CD4-positive, alpha-beta memory T cell (primary cell): Measurements from ENCODE around the gene LRFN5. TPM values are rescaled to one million over a fixed set of nuclear protein-coding genes. Genes with fewer than 3 reads are reported as not detected.

Source experiments
- CTCF ChIA-PET: fragments of 350-600 bp; sonication (Branson Sonifier 250); formaldehyde crosslinking; loops from one replicate; lab custom pipeline; 2021; ENCODE audit warnings: inconsistent platforms; ENCODE audit not compliant: partially characterized antibody; lab: Charles Lee
- POLR2A ChIA-PET: fragments of 350-600 bp; sonication (Branson Sonifier 250); formaldehyde crosslinking; loops from one replicate; lab custom pipeline; 2021; ENCODE audit not compliant: partially characterized antibody; lab: Charles Lee
- DNase-seq, 5 donors: peaks; one replicate each; pipeline versions ENCODE4 v3.0.0 to v3.0.0-alpha.2; 2020 to 2022; ENCODE audit warnings: mixed read lengths in 1 of 5
- H3K27ac ChIP-seq: one replicate; pipeline ENCODE4 v1.7.0; 2013; ENCODE audit warnings: low read depth, low read length
- H3K27me3 ChIP-seq: 2 replicates; pipeline ENCODE4 v1.7.0; 2013; ENCODE audit warnings: mild to moderate bottlenecking, low read length, moderate library complexity; ENCODE audit not compliant: insufficient read depth
- H3K36me3 ChIP-seq: 2 replicates; pipeline ENCODE4 v1.7.0; 2013; ENCODE audit warnings: mild to moderate bottlenecking, low read length, moderate library complexity; ENCODE audit not compliant: insufficient read depth
- H3K4me1 ChIP-seq: 2 replicates; pipeline ENCODE4 v1.7.0; 2013; ENCODE audit warnings: mild to moderate bottlenecking, low read length, moderate library complexity; ENCODE audit not compliant: insufficient read depth
- H3K4me3 ChIP-seq, 2 donors: one replicate each; pipeline ENCODE4 v1.7.0; 2013; ENCODE audit warnings: low read length in 2 of 2, mild to moderate bottlenecking in 1 of 2
- H3K9me3 ChIP-seq, 2 donors: one replicate each; pipeline ENCODE4 v1.7.0; 2013; ENCODE audit warnings: low read length in 2 of 2, control low read depth in 1 of 2; ENCODE audit not compliant: control insufficient read depth in 1 of 2
- H3K27ac Mint-ChIP-seq, 7 donors: one replicate each; pipeline ENCODE4 v1.8.0; 2020 to 2021; ENCODE audit warnings: mixed read lengths in 7 of 7, mild to moderate bottlenecking in 6 of 7, inconsistent platforms in 3 of 7, moderate library complexity in 3 of 7
- H3K27me3 Mint-ChIP-seq, 2 donors: one replicate each; pipeline ENCODE4 v1.8.0; 2020 to 2021; ENCODE audit warnings: mixed read lengths in 2 of 2
- H3K36me3 Mint-ChIP-seq, 2 donors: one replicate each; pipeline ENCODE4 v1.8.0; 2020 to 2021; ENCODE audit warnings: mixed read lengths in 2 of 2, inconsistent platforms in 1 of 2, mild to moderate bottlenecking in 1 of 2
- H3K4me1 Mint-ChIP-seq, 4 donors: one replicate each; pipeline ENCODE4 v1.8.0; 2020 to 2021; ENCODE audit warnings: mixed read lengths in 4 of 4, mild to moderate bottlenecking in 1 of 4
- H3K4me3 Mint-ChIP-seq, 8 donors: one replicate each; pipeline ENCODE4 v1.8.0; 2020 to 2021; ENCODE audit warnings: mixed read lengths in 8 of 8, mild to moderate bottlenecking in 7 of 8, moderate library complexity in 6 of 8, inconsistent platforms in 3 of 8
- H3K9me3 Mint-ChIP-seq, 8 donors: one replicate each; pipeline ENCODE4 v1.8.0; 2020 to 2021; ENCODE audit warnings: mixed read lengths in 8 of 8, mild to moderate bottlenecking in 5 of 8, inconsistent platforms in 3 of 8, moderate library complexity in 1 of 8
- intact Hi-C: fragments of 100-400 bp; cut with micrococcal nuclease; formaldehyde crosslinking; loops from one replicate; pipeline ENCODE4 v1.15.1; 2023
- polyA plus RNA-seq, 2 donors: library from polyadenylated mRNA; unstranded; fragments of 300-500 nt; fragmentation: Illumina TruSeq; gene quantifications; one replicate each; pipeline ENCODE4 v1.2.3, GENCODE V29; 2021
- total RNA-seq, 2 experiments: library from RNA; stranded (reverse); gene quantifications; one replicate each; pipeline ENCODE4 v1.2.3, GENCODE V29; 2021

The LRFN5 gene
- total and polyA plus RNA-seq, 4 experiments from 2014 or later: not detected

GRCh38 chr14:41641690-41642089 lies 35.0 kb downstream of the LRFN5 start:
- POLR2A ChIA-PET: no interaction called here
- Mint-ChIP-seq H3K27me3 (no peaks in the 10 kb centered on the region), H3K27ac (no peak overlapping the region), H3K36me3 (no peaks in the 10 kb centered on the region), H3K4me3 (no peak overlapping the region), H3K4me1 (no peaks in the 10 kb centered on the region), H3K9me3 (no peaks in the 10 kb centered on the region)
- CTCF ChIA-PET: no interaction called here
- Histone ChIP-seq H3K4me1 (no peaks in the 10 kb centered on the region), H3K9me3 (no peaks in the 10 kb centered on the region), H3K4me3 (no peak overlapping the region), H3K27ac (no peak overlapping the region), H3K36me3 (no peaks in the 10 kb centered on the region), H3K27me3 (no peaks in the 10 kb centered on the region)
- DNase-seq: no peak
- intact Hi-C loops: no loop called here

- POLR2A ChIA-PET: no interaction called here
- Histone ChIP-seq H3K27me3 (no peaks in the 10 kb centered on the region), H3K9me3 (no peaks in the 10 kb centered on the region), H3K4me1 (no peaks in the 10 kb centered on the region), H3K27ac (no peak overlapping the region), H3K36me3 (no peaks in the 10 kb centered on the region), H3K4me3 (no peak overlapping the region)
- Mint-ChIP-seq H3K27ac (no peak overlapping the region), H3K4me3 (no peak overlapping the region), H3K9me3 (peaks cover 0 to 3% (median 0%) of the 10 kb centered on the region in 8 donors), H3K4me1 (no peaks in the 10 kb centered on the region), H3K27me3 (no peaks in the 10 kb centered on the region), H3K36me3 (no peaks in the 10 kb centered on the region)
- intact Hi-C loops: no loop called here
- CTCF ChIA-PET: no interaction called here
- DNase-seq: no peak
Measured at GRCh38 chr14:41642367-41642766, 35.7 kb downstream of the LRFN5 start.

- H3K36me3 Mint-ChIP-seq: no peaks in the 10 kb centered on the region
- Histone ChIP-seq H3K9me3 (no peaks in the 10 kb centered on the region), H3K4me3 (no peak overlapping the region), H3K36me3 (no peaks in the 10 kb centered on the region), H3K27ac (no peak overlapping the region), H3K4me1 (no peaks in the 10 kb centered on the region), H3K27me3 (no peaks in the 10 kb centered on the region)
- intact Hi-C loops: no loop called here
- ChIA-PET POLR2A (no interaction called here), CTCF (no interaction called here)
- no peak for DNase-seq
- H3K27ac Mint-ChIP-seq: no peak overlapping the region
- H3K27me3 Mint-ChIP-seq: no peaks in the 10 kb centered on the region
- H3K9me3 Mint-ChIP-seq: peaks cover 0 to 3% (median 0%) of the 10 kb centered on the region in 8 donors
- H3K4me1 Mint-ChIP-seq: no peaks in the 10 kb centered on the region
- no peak overlapping the region for H3K4me3 Mint-ChIP-seq
Measured at GRCh38 chr14:41642789-41643188, 36.1 kb downstream of the LRFN5 start.

GRCh38 chr14:41644606-41645005 lies 37.9 kb downstream of the LRFN5 start:
- no peaks in the 10 kb centered on the region for H3K27me3 ChIP-seq
- no peaks in the 10 kb centered on the region for H3K4me1 ChIP-seq
- peaks cover 0 to 3% (median 0%) of the 10 kb centered on the region in 8 donors for H3K9me3 Mint-ChIP-seq
- H3K36me3 ChIP-seq: no peaks in the 10 kb centered on the region
- DNase-seq: no peak
- no peaks in the 10 kb centered on the region for H3K4me1 Mint-ChIP-seq
- POLR2A ChIA-PET: no interaction called here
- H3K27me3 Mint-ChIP-seq: no peaks in the 10 kb centered on the region
- CTCF ChIA-PET: no interaction called here
- no peak overlapping the region for H3K27ac Mint-ChIP-seq
- no peak overlapping the region for H3K4me3 ChIP-seq
- no peak overlapping the region for H3K4me3 Mint-ChIP-seq
- intact Hi-C loops: no loop called here
- H3K27ac ChIP-seq: no peak overlapping the region
- no peaks in the 10 kb centered on the region for H3K36me3 Mint-ChIP-seq
- H3K9me3 ChIP-seq: no peaks in the 10 kb centered on the region

- Mint-ChIP-seq H3K27me3 (no peaks in the 10 kb centered on the region), H3K4me1 (peaks cover 0 to 1% (median 0%) of the 10 kb centered on the region in 4 donors), H3K27ac (no peak overlapping the region), H3K9me3 (peaks cover 0 to 3% (median 0%) of the 10 kb centered on the region in 8 donors), H3K36me3 (no peaks in the 10 kb centered on the region), H3K4me3 (no peak overlapping the region)
- CTCF ChIA-PET: no interaction called here
- H3K9me3 ChIP-seq: no peaks in the 10 kb centered on the region
- no peak overlapping the region for H3K27ac ChIP-seq
- POLR2A ChIA-PET: no interaction called here
- H3K4me3 ChIP-seq: no peak overlapping the region
- no peaks in the 10 kb centered on the region for H3K36me3 ChIP-seq
- H3K27me3 ChIP-seq: no peaks in the 10 kb centered on the region
- intact Hi-C loops: no loop called here
- no peak for DNase-seq
- H3K4me1 ChIP-seq: no peaks in the 10 kb centered on the region
Measured at GRCh38 chr14:41650802-41651201, 44.1 kb downstream of the LRFN5 start.

- H3K27ac ChIP-seq: no peak overlapping the region
- Mint-ChIP-seq H3K27ac (no peak overlapping the region), H3K27me3 (no peaks in the 10 kb centered on the region), H3K4me3 (no peak overlapping the region), H3K4me1 (peaks cover 0 to 1% (median 0%) of the 10 kb centered on the region in 4 donors), H3K9me3 (peaks cover 0 to 4% (median 0%) of the 10 kb centered on the region in 8 donors), H3K36me3 (no peaks in the 10 kb centered on the region)
- POLR2A ChIA-PET: no interaction called here
- H3K9me3 ChIP-seq: no peaks in the 10 kb centered on the region
- H3K27me3 ChIP-seq: no peaks in the 10 kb centered on the region
- intact Hi-C loops: no loop called here
- no peaks in the 10 kb centered on the region for H3K4me1 ChIP-seq
- no peak for DNase-seq
- no peaks in the 10 kb centered on the region for H3K36me3 ChIP-seq
- CTCF ChIA-PET: no interaction called here
- H3K4me3 ChIP-seq: no peak overlapping the region
Measured at GRCh38 chr14:41654196-41654595, 47.5 kb downstream of the LRFN5 start.

GRCh38 chr14:41662780-41663472 lies 56.2 kb downstream of the LRFN5 start:
- Mint-ChIP-seq H3K4me3 (no peak overlapping the region), H3K27ac (no peak overlapping the region), H3K4me1 (no peaks in the 10 kb centered on the region), H3K36me3 (no peaks in the 10 kb centered on the region), H3K9me3 (peaks cover 0 to 6% (median 2%) of the 10 kb centered on the region in 8 donors), H3K27me3 (no peaks in the 10 kb centered on the region)
- Histone ChIP-seq H3K4me3 (no peak overlapping the region), H3K36me3 (no peaks in the 10 kb centered on the region), H3K27me3 (no peaks in the 10 kb centered on the region), H3K27ac (no peak overlapping the region), H3K4me1 (no peaks in the 10 kb centered on the region), H3K9me3 (no peaks in the 10 kb centered on the region)
- ChIA-PET POLR2A (no interaction called here), CTCF (no interaction called here)
- intact Hi-C loops: no loop called here
- no peak for DNase-seq
